HepG2 (cell line): ENCODE results near the gene CIB1. TPM values are rescaled to one million over a fixed set of nuclear protein-coding genes. Genes with fewer than 3 reads are reported as not detected.

Experiments used
- AKNA ChIP-seq: sonication (generic); formaldehyde crosslinking; IDR thresholded peaks from 2 replicates; pipeline ENCODE4 v1.4.0; 2020; ENCODE audit warnings: missing genetic modification reagents, borderline replicate concordance
- ATRX ChIP-seq: sonication (generic); formaldehyde crosslinking; IDR thresholded peaks from 2 replicates; pipeline ENCODE4 v1.4.0; 2020; ENCODE audit warnings: missing genetic modification reagents, borderline replicate concordance
- ELF1 ChIP-seq: sonication (generic); formaldehyde crosslinking; IDR thresholded peaks from 2 replicates; pipeline ENCODE4 v1.4.0; 2020; ENCODE audit warnings: missing genetic modification reagents
- FOXA3 ChIP-seq: IDR thresholded peaks from 2 replicates; pipeline ENCODE4 v1.6.1; 2016; ENCODE audit warnings: missing genetic modification reagents, missing compliant biosample characterization
- FOXJ3 ChIP-seq: sonication (generic); formaldehyde crosslinking; IDR thresholded peaks from 2 replicates; pipeline ENCODE4 v1.4.0; 2020; ENCODE audit warnings: missing genetic modification reagents, mild to moderate bottlenecking, borderline replicate concordance
- FOXM1 ChIP-seq: sonication (generic); formaldehyde crosslinking; IDR thresholded peaks from 2 replicates; pipeline ENCODE4 v1.5.0; 2020; ENCODE audit warnings: missing genetic modification reagents
- GATAD2A ChIP-seq: IDR thresholded peaks from 2 replicates; pipeline ENCODE4 v1.6.1; 2016
- KLF6 ChIP-seq: IDR thresholded peaks from 2 replicates; pipeline ENCODE4 v1.8.0; 2016; ENCODE audit warnings: missing biosample characterization, missing genetic modification reagents
- MTERF4 ChIP-seq: sonication (generic); formaldehyde crosslinking; IDR thresholded peaks from 2 replicates; pipeline ENCODE4 v1.8.0; 2023; ENCODE audit warnings: mild to moderate bottlenecking, missing genetic modification reagents
- MZF1 ChIP-seq: sonication (generic); formaldehyde crosslinking; IDR thresholded peaks from 2 replicates; pipeline ENCODE4 v1.8.1; 2023; ENCODE audit warnings: mild to moderate bottlenecking, missing genetic modification reagents, borderline replicate concordance
- PHF20 ChIP-seq: sonication (generic); formaldehyde crosslinking; IDR thresholded peaks from 2 replicates; pipeline ENCODE4 v1.5.0; 2020; ENCODE audit warnings: mild to moderate bottlenecking, missing genetic modification reagents
- STAG1 ChIP-seq: sonication (generic); formaldehyde crosslinking; IDR thresholded peaks from 2 replicates; pipeline ENCODE4 v1.4.0; 2020; ENCODE audit warnings: missing genetic modification reagents
- ZBTB26 ChIP-seq: IDR thresholded peaks from 2 replicates; pipeline ENCODE4 v1.6.1; 2016; ENCODE audit warnings: missing compliant biosample characterization, missing genetic modification reagents, borderline replicate concordance
- ZNF34 ChIP-seq: sonication (generic); formaldehyde crosslinking; IDR thresholded peaks from 2 replicates; pipeline ENCODE4 v1.4.0; 2020; ENCODE audit warnings: mild to moderate bottlenecking, missing genetic modification reagents, borderline replicate concordance
- ZNF414 ChIP-seq: sonication (generic); formaldehyde crosslinking; IDR thresholded peaks from 2 replicates; pipeline ENCODE4 v1.5.0; 2020; ENCODE audit warnings: missing genetic modification reagents
- ZNF574 ChIP-seq: sonication (generic); formaldehyde crosslinking; IDR thresholded peaks from 2 replicates; pipeline ENCODE4 v1.4.0; 2020; ENCODE audit warnings: missing genetic modification reagents
- ZNF644 ChIP-seq: IDR thresholded peaks from 2 replicates; pipeline ENCODE4 v1.6.1; 2016; ENCODE audit warnings: low read depth
- ZSCAN30 ChIP-seq: sonication (generic); formaldehyde crosslinking; IDR thresholded peaks from 2 replicates; pipeline ENCODE4 v1.5.0; 2020; ENCODE audit warnings: mild to moderate bottlenecking, missing genetic modification reagents
- polyA plus RNA-seq, 8 experiments: library from polyadenylated mRNA; depleted of rRNA in 3 of 8; stranded (reverse) in 7 of 8; unstranded in 1 of 8; fragments of >200 nt; fragmentation: Illumina TruSeq in 4 of 8; extraction: Trizol in 4 of 8; gene quantifications; 2 replicates each; pipeline versions ENCODE4 v1.2.1 to v1.2.3, GENCODE V29; 2011 to 2016; ENCODE audit warnings: low read depth in 4 of 8, missing spikeins in 1 of 8, mixed read lengths in 1 of 8; ENCODE audit not compliant: insufficient read depth in 1 of 8
- total RNA-seq, 5 experiments: library from RNA; depleted of rRNA; stranded (reverse); fragments of >200 nt; fragmentation: Illumina TruSeq; extraction: Trizol; gene quantifications; 2 replicates each; pipeline ENCODE4 v1.2.3, GENCODE V29; 2016; ENCODE audit warnings: low read depth in 1 of 5

CIB1 gene
- total and polyA plus RNA-seq, 2 of the 13 experiments (the other 11 are each of a cell fraction or from before 2014, with no cell fraction given) = 38.7 to 72.7 TPM

GRCh38 chr15:90221246-90221900 is 12.4 kb downstream of the CIB1 start (continued):
- TF ChIP-seq AKNA (CRISPR knock-in tag) = no peak
- no peak for TF ChIP-seq PHF20
- TF ChIP-seq ZNF574 = no peak
- no peak for TF ChIP-seq ZNF34 (CRISPR knock-in tag)
- TF ChIP-seq GATAD2A (CRISPR knock-in tag) = no peak
- TF ChIP-seq ZNF644 = no peak
- TF ChIP-seq ZNF414 (CRISPR knock-in tag) = no peak
- no peak for TF ChIP-seq MZF1 (CRISPR knock-in tag)
- no peak for TF ChIP-seq MTERF4 (CRISPR knock-in tag)
- TF ChIP-seq FOXJ3 (CRISPR knock-in tag) = no peak
- peak; percentile 34; the same call in 1 of the 2 replicates for TF ChIP-seq ZBTB26 (CRISPR knock-in tag)
- no peak for TF ChIP-seq ELF1
- peak; percentile 92 for TF ChIP-seq STAG1
- 0 out of 2 replicates have a peak, but pooled peaks have one; percentile 15 for TF ChIP-seq FOXA3 (CRISPR knock-in tag)
- TF ChIP-seq FOXM1 (CRISPR knock-in tag) = no peak
- TF ChIP-seq ZSCAN30 (CRISPR knock-in tag) = no peak
- TF ChIP-seq KLF6 (CRISPR knock-in tag) = no peak
- no peak for TF ChIP-seq ATRX (CRISPR knock-in tag)
